Glomerular visceral epithelial cell (primary cell): ENCODE measurements around the gene SLC46A1.

Experiments
- DNase-seq: peaks from one replicate; pipeline ENCODE4 v3.0.0-alpha.2; 2016; ENCODE audit errors: extremely low spot score

Gene SLC46A1

GRCh38 chr17:28404461-28404811 is 1.6 kb downstream of the SLC46A1 start:
- no peak for DNase-seq

- no peak for DNase-seq
Measured at GRCh38 chr17:28404007-28404406, 2.0 kb downstream of the SLC46A1 start.

- DNase-seq, result no peak
Measured at GRCh38 chr17:28402844-28403243, 3.2 kb downstream of the SLC46A1 start.

DNA sequence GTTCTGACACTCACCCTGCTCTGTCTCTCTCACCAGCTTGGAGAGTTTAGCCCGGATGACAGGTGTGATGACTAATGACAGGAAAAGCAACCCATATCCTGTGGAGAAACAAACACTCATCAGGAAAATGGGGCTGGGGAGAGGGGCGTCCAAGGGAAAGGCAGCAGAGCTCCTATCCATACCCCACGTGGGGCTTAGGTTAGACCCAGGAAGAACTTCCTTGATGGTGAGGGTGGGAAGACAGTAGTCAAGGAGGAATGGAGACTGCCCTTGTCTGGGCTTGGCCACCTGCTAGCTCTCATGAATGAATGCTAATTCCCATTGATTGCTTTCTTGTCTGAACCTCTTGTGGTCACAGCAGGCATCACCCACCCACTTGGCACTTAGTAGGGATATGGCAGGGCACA is 3.8 kb downstream of the SLC46A1 start:
- DNase-seq, result no peak

- no peak for DNase-seq
Measured at GRCh38 chr17:28399808-28400207, 6.2 kb downstream of the SLC46A1 start.

GRCh38 chr17:28398280-28398981 is 7.6 kb downstream of the SLC46A1 start:
- DNase-seq, result peak; percentile 85

DNA sequence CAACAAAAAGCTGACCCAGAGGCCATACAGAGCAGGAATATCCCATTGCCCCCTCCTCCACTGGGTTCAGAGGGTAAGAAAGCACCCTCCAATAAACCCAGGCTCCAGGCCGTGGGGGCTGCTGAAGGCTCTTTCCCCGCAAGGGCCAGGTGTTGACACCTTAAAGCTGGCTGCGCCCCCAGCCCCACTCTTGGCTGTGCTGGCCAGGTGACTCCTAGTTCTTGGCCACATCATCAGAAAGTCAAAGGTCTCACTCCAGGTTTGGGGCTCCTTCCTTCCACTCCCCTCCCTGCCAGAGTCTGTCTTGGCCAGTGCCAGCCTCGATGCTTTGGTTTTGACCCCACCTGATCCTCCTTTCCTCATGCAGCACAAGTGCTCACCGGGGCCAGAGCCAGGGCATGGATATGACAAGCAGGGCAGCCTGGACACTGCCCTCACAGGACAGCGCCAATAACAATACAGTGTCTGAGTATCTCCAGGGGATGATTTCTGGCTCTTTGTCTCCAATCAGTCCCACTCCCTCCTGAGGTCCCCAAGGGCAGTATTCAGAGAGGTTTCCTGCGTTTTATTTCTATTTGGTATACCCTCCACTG is 8.2 kb downstream of the SLC46A1 start:
- no peak for DNase-seq

DNA sequence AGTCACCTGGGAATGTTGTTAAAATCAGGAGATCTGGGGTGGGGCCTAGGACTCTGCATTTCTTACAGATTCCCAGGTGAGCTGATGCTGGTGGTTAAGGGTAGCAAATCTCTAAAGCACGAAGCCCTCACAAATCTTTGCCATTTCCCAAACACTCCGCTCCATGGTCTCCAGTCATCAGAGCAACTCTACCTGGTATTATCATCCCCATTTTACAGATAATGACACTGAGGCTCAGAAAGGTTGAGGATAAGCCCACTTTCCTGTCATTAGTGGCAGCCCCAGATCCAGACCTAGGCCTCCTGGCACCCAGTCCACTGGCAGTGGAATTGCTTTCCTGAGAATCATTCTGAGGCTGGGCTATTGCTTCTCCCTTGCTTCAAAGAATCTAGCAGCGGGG is 8.7 kb downstream of the SLC46A1 start:
- DNase-seq, result no peak

DNA sequence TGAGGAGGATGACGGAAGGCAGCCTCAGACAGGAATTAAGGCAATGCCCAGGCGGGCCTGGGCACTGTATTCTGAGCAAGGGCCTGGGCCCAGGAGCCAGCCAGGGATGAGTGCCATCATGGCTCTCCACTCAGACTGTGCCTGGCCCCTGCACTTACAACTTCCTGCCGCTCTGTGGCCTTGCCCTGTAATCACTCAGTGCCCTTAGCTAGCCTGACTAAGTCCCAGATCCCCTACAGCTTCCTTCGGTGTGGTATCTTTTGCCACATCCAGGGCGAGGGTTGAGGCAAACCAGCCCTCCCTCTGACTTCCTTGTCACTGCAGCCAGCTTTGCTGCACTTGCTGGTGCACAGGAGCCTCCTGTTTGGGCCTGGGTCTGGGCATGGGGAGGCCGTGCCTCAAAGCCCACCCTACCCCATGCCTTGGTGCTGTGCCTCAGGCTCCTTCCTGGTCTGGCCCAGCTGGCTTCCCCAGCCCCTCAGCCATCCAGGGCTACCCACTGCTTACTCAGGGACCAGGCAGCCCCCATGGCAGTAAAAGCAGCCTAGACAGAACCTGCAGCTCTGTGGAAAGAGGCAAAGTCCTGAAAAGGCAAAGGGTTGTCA is 9.3 kb downstream of the SLC46A1 start:
- DNase-seq, result no peak

DNA sequence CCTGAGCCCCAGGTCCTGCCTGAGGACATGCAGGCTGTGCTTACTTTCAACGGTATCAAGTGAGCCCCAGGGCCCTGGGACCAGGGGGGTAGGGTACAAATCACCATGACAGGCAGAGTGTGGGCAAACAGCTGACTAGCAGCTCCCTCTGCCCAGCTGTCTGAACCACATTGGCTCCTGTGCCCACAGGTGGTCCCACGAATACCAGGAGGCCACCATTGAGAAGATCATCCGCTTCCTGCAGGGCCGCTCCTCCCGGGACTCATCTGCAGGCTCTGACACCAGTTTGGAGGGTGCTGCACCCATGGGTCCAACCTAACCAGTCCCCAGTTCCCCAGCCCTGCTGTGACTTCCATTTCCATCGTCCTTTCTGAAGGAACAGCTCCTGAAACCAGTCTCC is 10.0 kb downstream of the SLC46A1 start:
- no peak for DNase-seq

GRCh38 chr17:28395426-28395825 is 10.6 kb downstream of the SLC46A1 start:
- DNase-seq, result no peak

GRCh38 chr17:28394337-28395116 is 11.5 kb downstream of the SLC46A1 start:
- DNase-seq, result peak; percentile 27

DNA sequence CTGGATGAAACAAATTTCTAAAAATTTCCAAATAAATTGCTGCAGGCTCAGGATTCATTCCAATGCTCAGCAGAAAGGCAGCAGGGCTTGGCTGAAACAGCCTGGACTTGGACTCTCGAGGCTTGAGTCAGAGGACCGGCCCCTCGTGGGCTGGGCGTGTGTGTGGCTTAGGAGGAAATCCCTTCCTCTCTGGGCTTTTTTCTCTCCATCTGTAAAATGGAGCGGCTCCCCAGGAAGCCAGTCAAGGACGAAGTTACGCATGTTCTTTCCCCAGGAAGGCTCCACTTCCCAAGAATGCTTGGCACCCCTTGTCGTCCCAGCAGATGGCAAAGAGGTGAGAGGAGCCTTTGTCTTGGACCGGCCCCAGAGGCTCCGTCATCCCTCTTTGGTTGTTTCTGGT is 13.5 kb downstream of the SLC46A1 start:
- DNase-seq, result no peak

DNA sequence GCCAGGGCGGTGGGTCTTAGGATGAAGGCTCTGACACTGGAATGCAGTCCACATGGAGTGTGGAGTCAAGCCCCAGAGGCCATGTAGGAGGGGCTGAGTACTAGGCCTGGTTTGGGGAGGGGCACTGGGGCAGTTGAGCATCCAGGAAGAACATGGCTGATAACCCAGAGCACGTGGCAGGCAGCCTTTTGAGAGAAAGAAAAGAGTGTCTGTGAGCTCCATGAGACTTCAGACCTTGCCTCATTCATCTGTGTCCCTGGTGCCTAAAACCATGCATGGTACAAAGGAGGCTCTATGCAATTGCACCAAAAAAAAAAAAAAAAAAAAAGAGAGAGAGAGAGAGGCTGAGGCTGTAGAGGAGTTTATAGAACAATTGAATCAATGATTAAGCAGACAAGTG is 14.6 kb downstream of the SLC46A1 start:
- DNase-seq, result no peak

- DNase-seq, result no peak
Measured at GRCh38 chr17:28390984-28391383, 15.0 kb downstream of the SLC46A1 start.

GRCh38 chr17:28390563-28390962 is 15.4 kb downstream of the SLC46A1 start:
- no peak for DNase-seq

- no peak for DNase-seq
Measured at GRCh38 chr17:28390141-28390540, 15.9 kb downstream of the SLC46A1 start.

DNA sequence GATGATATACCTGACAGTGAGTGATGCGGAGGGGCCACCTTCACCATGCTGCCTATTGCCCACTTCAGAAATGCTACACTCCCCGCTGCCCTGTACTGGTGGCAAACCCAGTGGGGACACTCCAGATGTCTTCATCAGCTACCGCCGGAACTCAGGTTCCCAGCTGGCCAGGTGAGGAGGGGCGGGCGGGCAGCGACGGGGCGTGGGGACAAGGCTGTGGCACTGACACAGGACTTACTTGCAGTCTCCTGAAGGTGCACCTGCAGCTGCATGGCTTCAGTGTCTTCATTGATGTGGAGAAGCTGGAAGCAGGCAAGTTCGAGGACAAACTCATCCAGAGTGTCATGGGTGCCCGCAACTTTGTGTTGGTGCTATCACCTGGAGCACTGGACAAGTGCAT is 17.9 kb downstream of the SLC46A1 start:
- no peak for DNase-seq

GRCh38 chr17:28386391-28386790 is 19.6 kb downstream of the SLC46A1 start:
- DNase-seq, result no peak

- no peak for DNase-seq
Measured at GRCh38 chr17:28385406-28385805, 20.6 kb downstream of the SLC46A1 start.

DNA sequence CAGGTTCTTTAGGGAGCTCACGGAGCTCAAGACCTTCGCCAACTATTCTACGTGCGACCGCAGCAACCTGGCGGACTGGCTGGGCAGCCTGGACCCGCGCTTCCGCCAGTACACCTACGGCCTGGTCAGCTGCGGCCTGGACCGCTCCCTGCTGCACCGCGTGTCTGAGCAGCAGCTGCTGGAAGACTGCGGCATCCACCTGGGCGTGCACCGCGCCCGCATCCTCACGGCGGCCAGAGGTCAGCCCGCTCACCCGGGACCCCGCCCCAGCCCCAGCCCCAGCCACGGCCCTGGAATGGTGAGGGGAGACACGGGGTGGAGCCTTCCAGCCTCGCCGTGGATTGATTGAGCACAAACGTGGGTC is 21.0 kb downstream of the SLC46A1 start:
- DNase-seq, result no peak

DNA sequence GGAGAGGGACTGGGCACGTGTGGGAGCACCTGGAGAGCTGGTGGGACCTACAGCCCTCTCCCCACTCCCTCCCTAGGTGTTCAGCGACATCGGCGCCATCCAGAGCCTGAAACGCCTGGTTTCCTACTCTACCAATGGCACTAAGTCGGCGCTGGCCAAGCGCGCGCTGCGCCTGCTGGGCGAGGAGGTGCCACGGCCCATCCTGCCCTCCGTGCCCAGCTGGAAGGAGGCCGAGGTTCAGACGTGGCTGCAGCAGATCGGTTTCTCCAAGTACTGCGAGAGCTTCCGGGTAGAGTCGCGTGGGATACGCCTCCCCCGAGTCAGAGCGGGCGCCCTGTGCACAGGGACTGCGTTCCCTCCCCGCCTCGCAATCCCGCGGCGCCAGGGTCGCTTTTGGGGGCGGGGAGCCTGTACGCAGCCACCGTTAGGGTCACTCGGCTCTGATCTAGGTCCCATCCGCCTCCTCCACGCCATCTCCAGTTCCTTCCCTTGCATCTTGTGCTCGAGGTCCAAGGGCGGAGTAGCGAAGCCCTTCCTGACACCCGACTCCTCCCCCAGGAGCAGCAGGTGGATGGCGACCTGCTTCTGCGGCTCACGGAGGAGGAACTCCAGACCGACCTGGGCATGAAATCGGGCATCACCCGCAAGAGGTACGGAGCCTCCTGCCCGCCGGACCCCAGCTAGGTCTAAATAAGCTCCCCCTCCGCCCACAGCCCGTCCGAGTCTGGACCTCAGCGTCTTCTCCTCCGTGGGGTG is 21.6 kb downstream of the SLC46A1 start:
- peak; percentile 39 for DNase-seq
